K562 (cell line): ENCODE results near the gene RPUSD1. TPM values are rescaled to one million over a fixed set of nuclear protein-coding genes. Genes with fewer than 3 reads are reported as not detected.
A peak's percentile ranks its signal among the peaks of the same experiment; 100 is the strongest.

Source experiments
- ATAC-seq: fragments of 200-7000 bp; cut with Tn5 transposase; 3 replicates; pipeline ENCODE4 v1.9.1; 2020; ENCODE audit warnings: moderate library complexity
- BruUV-seq: library from RNA; stranded (reverse); fragments of 400-500 nt; replicated peaks from 2 replicates; lab custom pipeline; 2021; lab: Mats Ljungman, UMichigan
- CTCF ChIA-PET: fragments of 300-600 bp; formaldehyde crosslinking; extraction: SDS; loops from one replicate; lab custom pipeline; 2021; ENCODE audit warnings: low intra/inter-chr PET ratio; lab: Yijun Ruan, JAX
- POLR2A ChIA-PET: fragments of 300-600, 350-650 bp; sonication (Branson Sonifier 250); formaldehyde crosslinking; extraction: SDS; loops from one replicate; lab custom pipeline; 2021; ENCODE audit warnings: antibody characterized with exemption, inconsistent platforms; lab: Yijun Ruan, JAX
- DNase-seq, 4 experiments: peaks; one replicate each; pipeline versions ENCODE4 v3.0.0 to v3.0.0-alpha.2; 2011 to 2018; ENCODE audit warnings: low spot score in 3 of 4, mixed read lengths in 3 of 4; ENCODE audit errors: extremely low read depth in 1 of 4
- FAIRE-seq: peaks from 2 replicates; lab custom pipeline; 2011; peaks lifted over from hg19 to GRCh38; lab: Jason Lieb, UNC
- H2AFZ ChIP-seq: 2 replicates; pipeline ENCODE4 v1.6.0; 2011; ENCODE audit warnings: low read depth, low read length, control low read depth, inconsistent platforms
- H3K27ac ChIP-seq: fragments of 200-600 bp; 3 replicates; pipeline ENCODE4 v1.8.0; 2011; ENCODE audit warnings: low read depth, mild to moderate bottlenecking, control low read depth, inconsistent platforms, low read length, moderate library complexity, mixed read lengths; ENCODE audit errors: extremely low read depth
- H3K27me3 ChIP-seq, 2 experiments: fragments of 300-600 bp in 1 of 2; 2 replicates in 1 of 2; 3 replicates in 1 of 2; pipeline versions ENCODE4 v1.6.0 to v1.8.0; 2011; ENCODE audit warnings: inconsistent platforms in 2 of 2, low read length in 2 of 2, mild to moderate bottlenecking in 1 of 2, mixed read lengths in 1 of 2, moderate library complexity in 1 of 2; ENCODE audit not compliant: control insufficient read depth in 2 of 2, insufficient read depth in 2 of 2
- H3K36me3 ChIP-seq: fragments of 300-600 bp; 3 replicates; pipeline ENCODE4 v1.8.0; 2011; ENCODE audit warnings: mild to moderate bottlenecking, low read length, inconsistent platforms; ENCODE audit not compliant: control insufficient read depth, insufficient read depth
- H3K4me1 ChIP-seq, 2 experiments: fragments of 200-600 bp in 1 of 2; replicated peaks in 1 of 2; 2 replicates in 1 of 2; 3 replicates in 1 of 2; pipeline versions ENCODE4 v1.5.1 to v1.8.0; 2011; ENCODE audit warnings: inconsistent platforms in 2 of 2, low read length in 2 of 2, mild to moderate bottlenecking in 1 of 2, mixed read lengths in 1 of 2, moderate library complexity in 1 of 2; ENCODE audit not compliant: control insufficient read depth in 2 of 2, insufficient read depth in 2 of 2
- H3K4me2 ChIP-seq: 2 replicates; pipeline ENCODE4 v1.6.1; 2011; ENCODE audit warnings: low read length, control low read depth, inconsistent platforms, mixed read lengths; ENCODE audit not compliant: insufficient read depth
- H3K4me3 ChIP-seq: fragments of 200-600 bp; sonication (generic), shearing (Covaris generic); 2 replicates; pipeline ENCODE4 v1.5.1; 2016; ENCODE audit warnings: control low read depth, inconsistent platforms
- H3K79me2 ChIP-seq: fragments of 200-600 bp; 3 replicates; pipeline ENCODE4 v1.8.0; 2011; ENCODE audit warnings: low read length, inconsistent platforms; ENCODE audit not compliant: control insufficient read depth, insufficient read depth
- H3K9ac ChIP-seq, 2 experiments: 2 replicates each; pipeline versions ENCODE4 v1.6.0 to v1.6.1; 2011; ENCODE audit warnings: low read depth in 2 of 2, low read length in 2 of 2, control low read depth in 1 of 2, inconsistent platforms in 1 of 2, mild to moderate bottlenecking in 1 of 2, mixed read lengths in 1 of 2; ENCODE audit not compliant: insufficient read depth in 1 of 2
- H3K9me1 ChIP-seq: one replicate; pipeline ENCODE4 v1.6.0; 2011; ENCODE audit warnings: inconsistent platforms, mild to moderate bottlenecking, low read length, moderate library complexity; ENCODE audit not compliant: control insufficient read depth, insufficient read depth
- H3K9me3 ChIP-seq: replicated peaks from 2 replicates; pipeline ENCODE4 v1.5.1; 2011; ENCODE audit warnings: low read depth, low read length, inconsistent platforms; ENCODE audit not compliant: control insufficient read depth, insufficient read depth
- H4K20me1 ChIP-seq: replicated peaks from 2 replicates; pipeline ENCODE4 v1.6.1; 2011; ENCODE audit warnings: low read length, inconsistent platforms, mixed read lengths; ENCODE audit not compliant: control insufficient read depth, insufficient read depth
- HCFC1 ChIP-seq: IDR thresholded peaks from 2 replicates; pipeline ENCODE4 v1.6.1; 2012; ENCODE audit warnings: low read depth, low read length, improper control_type of control experiment
- JUNB ChIP-seq: fragments of 450-650 bp; formaldehyde crosslinking; conservative IDR thresholded peaks from 2 replicates; pipeline ENCODE4 v1.4.0; 2020; ENCODE audit warnings: mild to moderate bottlenecking
- MIER1 ChIP-seq: fragments of 450-650 bp; IDR thresholded peaks from 2 replicates; pipeline ENCODE4 v1.6.1; 2016; ENCODE audit warnings: antibody characterized with exemption, mild to moderate bottlenecking, low read depth
- NONO ChIP-seq, 2 experiments: fragments of 200-400 bp in 1 of 2; fragments of 450-650 bp in 1 of 2; formaldehyde crosslinking in 1 of 2; IDR thresholded peaks; 2 replicates each; pipeline ENCODE4 v1.6.1; 2017; ENCODE audit warnings: low read depth in 2 of 2, mild to moderate bottlenecking in 2 of 2, moderate library complexity in 2 of 2, low read length in 1 of 2
- RAD21 ChIP-seq, 2 experiments: fragments of 250-450 bp in 1 of 2; fragments of 450-650 bp in 1 of 2; sonication (Bioruptor Pico) in 1 of 2; formaldehyde crosslinking in 1 of 2; IDR thresholded peaks in 1 of 2; conservative IDR thresholded peaks in 1 of 2; 2 replicates each; pipeline versions ENCODE4 v1.4.0 to v1.8.0; 2020 to 2022; ENCODE audit warnings: mild to moderate bottlenecking in 2 of 2, moderate library complexity in 1 of 2
- RB1 ChIP-seq: fragments of 450-650 bp; IDR thresholded peaks from 2 replicates; pipeline ENCODE4 v1.6.1; 2017; ENCODE audit warnings: low read depth, mild to moderate bottlenecking
- SMC3 ChIP-seq: conservative IDR thresholded peaks from 2 replicates; pipeline ENCODE4 v1.6.1; 2011; ENCODE audit warnings: low read depth, low read length, improper control_type of control experiment; ENCODE audit not compliant: insufficient read depth
- ZNF143 ChIP-seq: sonication (generic); formaldehyde crosslinking; IDR thresholded peaks from 2 replicates; pipeline ENCODE4 v1.9.0; 2022; ENCODE audit warnings: mild to moderate bottlenecking, missing genetic modification reagents
- ZNF561 ChIP-seq: fragments of 450-650 bp; formaldehyde crosslinking; conservative IDR thresholded peaks from 2 replicates; pipeline ENCODE4 v1.4.0; 2020; ENCODE audit warnings: mild to moderate bottlenecking, moderate library complexity
- ZNF589 ChIP-seq: fragments of 200-800 bp; sonication (Bioruptor generic); IDR thresholded peaks from 2 replicates; pipeline ENCODE4 v1.6.1; 2016; ENCODE audit warnings: low read depth, missing genetic modification characterization, missing compliant biosample characterization
- WGBS: fragments of 100-300 bp; shearing (Covaris generic); methylation state at CpG from one replicate; pipeline ENCODE4 v1.1.6; 2016; ENCODE audit warnings: low coverage, mixed read lengths; ENCODE audit not compliant: insufficient coverage; ENCODE audit errors: missing lambda C conversion rate; 5-methylcytosine and 5-hydroxymethylcytosine counted together
- in situ Hi-C: fragments of 300-500 bp; cut with MboI; formaldehyde crosslinking; loops from 4 replicates; pipeline ENCODE4 v1.15.0; 2018; ENCODE audit warnings: inconsistent platforms, mixed read lengths
- intact Hi-C: fragments of 100-400 bp; cut with micrococcal nuclease; formaldehyde crosslinking; loops from 2 replicates; pipeline ENCODE4 v1.14.2; 2022
- polyA plus RNA-seq, 8 experiments: library from polyadenylated mRNA; depleted of rRNA in 4 of 8; stranded (reverse) in 5 of 8; unstranded in 3 of 8; fragments of >200 nt; fragmentation: Nextera tagmentation in 2 of 8; fragmentation: Illumina TruSeq in 1 of 8; extraction: Ambion mirVana in 2 of 8; extraction: Trizol in 1 of 8; gene quantifications; 2 replicates each; pipeline versions ENCODE4 v1.2.1 to v1.2.3, GENCODE V29; 2011 to 2014; ENCODE audit warnings: inconsistent platforms in 1 of 8, missing spikeins in 1 of 8
- total RNA-seq, 7 experiments: library from RNA; depleted of rRNA in 6 of 7; stranded (reverse); fragments of >200 nt in 6 of 7; fragmentation: Illumina TruSeq in 2 of 7; extraction: Trizol in 2 of 7; gene quantifications; 2 replicates each; pipeline versions ENCODE4 v1.2.1 to v1.2.3, GENCODE V29; 2011 to 2021; ENCODE audit warnings: low replicate concordance in 1 of 7
- TF ChIP-seq, protein P1 (sequence below): IDR thresholded peaks from 2 replicates; pipeline ENCODE4 v1.6.1; 2011; ENCODE audit not compliant: insufficient read length; ENCODE audit errors: extremely low read depth
- TF ChIP-seq, protein P2 (sequence below): sonication (generic); formaldehyde crosslinking; IDR thresholded peaks from 2 replicates; pipeline ENCODE4 v1.4.0; 2020; ENCODE audit warnings: mild to moderate bottlenecking, missing genetic modification reagents
- TF ChIP-seq, protein P3 (sequence below): fragments of 200-800 bp; sonication (Bioruptor generic); IDR thresholded peaks from 2 replicates; pipeline ENCODE4 v1.6.1; 2017; ENCODE audit warnings: missing genetic modification characterization, missing compliant biosample characterization

The RPUSD1 gene
- total and polyA plus RNA-seq, 9 of the 15 experiments (the other 6 are each of a cell fraction or from before 2014, with no cell fraction given) = 0.45 to 56.6 (median 12.0) TPM

DNA sequence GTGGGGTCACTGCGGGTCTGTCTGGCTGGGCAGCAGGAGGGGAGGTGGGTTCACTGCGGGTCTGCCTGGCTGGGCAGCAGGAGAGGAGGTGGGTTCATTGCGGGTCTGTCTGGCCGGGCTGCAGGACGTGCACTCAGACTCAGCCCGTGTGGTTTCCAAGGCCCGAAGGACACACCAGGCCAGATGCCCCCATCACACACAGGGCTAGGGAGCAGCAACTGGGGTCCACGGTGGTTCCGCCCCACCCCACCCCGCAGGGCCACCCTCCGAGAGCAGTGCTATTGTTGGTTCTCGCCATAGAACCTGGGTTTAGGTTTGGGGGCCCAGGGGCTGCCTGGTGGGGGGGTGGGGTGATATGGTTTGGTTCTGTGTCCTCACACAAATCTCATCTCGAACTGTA lies 41.5 kb downstream of the RPUSD1 start (continued):
- TF ChIP-seq JUNB (CRISPR knock-in tag) = no peak
- TF ChIP-seq, protein P1, sequence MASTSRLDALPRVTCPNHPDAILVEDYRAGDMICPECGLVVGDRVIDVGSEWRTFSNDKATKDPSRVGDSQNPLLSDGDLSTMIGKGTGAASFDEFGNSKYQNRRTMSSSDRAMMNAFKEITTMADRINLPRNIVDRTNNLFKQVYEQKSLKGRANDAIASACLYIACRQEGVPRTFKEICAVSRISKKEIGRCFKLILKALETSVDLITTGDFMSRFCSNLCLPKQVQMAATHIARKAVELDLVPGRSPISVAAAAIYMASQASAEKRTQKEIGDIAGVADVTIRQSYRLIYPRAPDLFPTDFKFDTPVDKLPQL = no peak

DNA sequence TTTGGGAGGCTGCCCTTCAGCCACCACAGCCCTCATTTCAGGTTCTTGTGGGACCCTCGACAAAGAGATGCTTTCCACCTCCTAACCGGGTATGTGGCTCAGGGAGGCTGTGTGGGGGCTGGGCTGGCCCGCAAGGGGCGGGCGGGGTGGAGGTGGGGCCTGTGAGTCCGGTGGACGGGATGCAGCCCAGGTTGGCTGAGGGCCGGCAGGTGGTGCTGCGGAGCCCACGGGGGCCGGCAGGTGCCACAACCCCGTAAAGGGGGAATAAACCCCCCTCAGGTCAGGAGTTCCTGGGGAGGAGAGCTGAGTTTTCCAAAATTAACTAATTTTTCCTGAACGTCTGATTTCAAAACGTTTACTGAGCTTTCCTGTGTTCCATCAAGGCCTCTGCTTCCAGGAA lies 42.4 kb downstream of the RPUSD1 start:
- CTCF ChIA-PET = no interaction called here
- TF ChIP-seq RAD21 (CRISPR knock-in tag; conservative IDR thresholded peaks at IDR 0.05 in 1 of 2, IDR thresholded peaks at IDR 0.05 in 1 of 2) (peak in 1 of 2 experiments; percentile 44; a peak in 3 of 4 replicates), RB1 (0 out of 2 replicates have a peak, but pooled peaks have one; percentile 30), HCFC1 (no peak), SMC3 (no peak), ZNF561 (no peak), ZNF589 (CRISPR knock-in tag) (no peak), ZNF143 (CRISPR knock-in tag) (no peak), NONO (IDR thresholded peaks at IDR 0.05; ENCODE audit: low read depth in 2 of 2, low read length in 1 of 2) (no peak), MIER1 (no peak)
- TF ChIP-seq, protein P2, sequence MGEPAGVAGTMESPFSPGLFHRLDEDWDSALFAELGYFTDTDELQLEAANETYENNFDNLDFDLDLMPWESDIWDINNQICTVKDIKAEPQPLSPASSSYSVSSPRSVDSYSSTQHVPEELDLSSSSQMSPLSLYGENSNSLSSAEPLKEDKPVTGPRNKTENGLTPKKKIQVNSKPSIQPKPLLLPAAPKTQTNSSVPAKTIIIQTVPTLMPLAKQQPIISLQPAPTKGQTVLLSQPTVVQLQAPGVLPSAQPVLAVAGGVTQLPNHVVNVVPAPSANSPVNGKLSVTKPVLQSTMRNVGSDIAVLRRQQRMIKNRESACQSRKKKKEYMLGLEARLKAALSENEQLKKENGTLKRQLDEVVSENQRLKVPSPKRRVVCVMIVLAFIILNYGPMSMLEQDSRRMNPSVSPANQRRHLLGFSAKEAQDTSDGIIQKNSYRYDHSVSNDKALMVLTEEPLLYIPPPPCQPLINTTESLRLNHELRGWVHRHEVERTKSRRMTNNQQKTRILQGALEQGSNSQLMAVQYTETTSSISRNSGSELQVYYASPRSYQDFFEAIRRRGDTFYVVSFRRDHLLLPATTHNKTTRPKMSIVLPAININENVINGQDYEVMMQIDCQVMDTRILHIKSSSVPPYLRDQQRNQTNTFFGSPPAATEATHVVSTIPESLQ (CRISPR knock-in tag) = no peak
- TF ChIP-seq, protein P3, sequence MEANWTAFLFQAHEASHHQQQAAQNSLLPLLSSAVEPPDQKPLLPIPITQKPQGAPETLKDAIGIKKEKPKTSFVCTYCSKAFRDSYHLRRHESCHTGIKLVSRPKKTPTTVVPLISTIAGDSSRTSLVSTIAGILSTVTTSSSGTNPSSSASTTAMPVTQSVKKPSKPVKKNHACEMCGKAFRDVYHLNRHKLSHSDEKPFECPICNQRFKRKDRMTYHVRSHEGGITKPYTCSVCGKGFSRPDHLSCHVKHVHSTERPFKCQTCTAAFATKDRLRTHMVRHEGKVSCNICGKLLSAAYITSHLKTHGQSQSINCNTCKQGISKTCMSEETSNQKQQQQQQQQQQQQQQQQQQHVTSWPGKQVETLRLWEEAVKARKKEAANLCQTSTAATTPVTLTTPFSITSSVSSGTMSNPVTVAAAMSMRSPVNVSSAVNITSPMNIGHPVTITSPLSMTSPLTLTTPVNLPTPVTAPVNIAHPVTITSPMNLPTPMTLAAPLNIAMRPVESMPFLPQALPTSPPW (CRISPR knock-in tag) = peak; percentile 70

More for the DNA sequence above, 42.4 kb downstream of the RPUSD1 start:
- peak overlapping the region in 1 of 2 experiments; percentile 43; a peak in 1 of 4 replicates for H3K9ac ChIP-seq
- in situ Hi-C loops = no loop called here
- WGBS = 3% methylated on average over 6 of the region's 14 CpGs
- no peaks in the 10 kb centered on the region for H3K36me3 ChIP-seq
- no peak overlapping the region for H3K27ac ChIP-seq
- FAIRE-seq (no peak), ATAC-seq (peak; percentile 89), DNase-seq (peak; percentile 73 to 90 (median 82))
- H3K9me3 ChIP-seq = no peaks in the 10 kb centered on the region
- no peaks in the 10 kb centered on the region for H3K27me3 ChIP-seq
- H3K4me3 ChIP-seq = no peak overlapping the region
- no peaks in the 10 kb centered on the region for H3K9me1 ChIP-seq
- POLR2A ChIA-PET = interaction anchor here (0.6 kb wide), 1 partner anchor 311 kb away, joined by 4 read pairs; no protein-coding TSS in a partner anchor
- no peaks in the 10 kb centered on the region for H3K79me2 ChIP-seq
- intact Hi-C loops = loop anchor here (1.0 kb wide), 1 partner anchor 40 kb away; no protein-coding TSS in a partner anchor
- H2AFZ ChIP-seq = no peak overlapping the region
- BruUV-seq = no TSS peak
- H4K20me1 ChIP-seq = no peaks in the 10 kb centered on the region
- H3K4me1 ChIP-seq = peaks cover 0 to 48% of the 10 kb centered on the region in 2 experiments; a peak in 4 of 5 replicates
- no peak overlapping the region for H3K4me2 ChIP-seq
